Small intestine (tissue), 7 donors: ENCODE measurements around the gene RNF150. TPM values are rescaled to one million over a fixed set of nuclear protein-coding genes. Genes with fewer than 3 reads are reported as not detected.
"Not testable (repeated sequence)": the region's sequence is repeated elsewhere in the genome, so short reads cannot be mapped to it uniquely, and the experiment has no call there.

Experiments
- DNase-seq, 2 donors: peaks; one replicate each; pipeline versions ENCODE4 v3.0.0 to v3.0.0-alpha.2; 2013
- FAIRE-seq: peaks from 2 replicates; lab custom pipeline; 2012; peaks lifted over from hg19 to GRCh38; lab: Jason Lieb, UNC
- H3K27ac ChIP-seq, 3 donors: one replicate each; pipeline ENCODE4 v1.5.1; 2013; ENCODE audit warnings: low read length in 2 of 3, mild to moderate bottlenecking in 2 of 3, control low read depth in 1 of 3, inconsistent platforms in 1 of 3, low read depth in 1 of 3, moderate library complexity in 1 of 3
- H3K27me3 ChIP-seq, 3 donors: one replicate each; pipeline ENCODE4 v1.6.1; 2013; ENCODE audit warnings: low read length in 3 of 3, inconsistent platforms in 1 of 3; ENCODE audit not compliant: control insufficient read depth in 3 of 3, insufficient read depth in 3 of 3
- H3K36me3 ChIP-seq, 3 donors: one replicate each; pipeline ENCODE4 v1.6.1; 2013; ENCODE audit warnings: low read length in 3 of 3, inconsistent platforms in 1 of 3, low read depth in 1 of 3, mild to moderate bottlenecking in 1 of 3, moderate library complexity in 1 of 3; ENCODE audit not compliant: control insufficient read depth in 3 of 3, insufficient read depth in 2 of 3
- H3K4me1 ChIP-seq, 3 donors: one replicate each; pipeline ENCODE4 v1.6.1; 2013; ENCODE audit warnings: low read length in 2 of 3, inconsistent platforms in 1 of 3, low read depth in 1 of 3, mild to moderate bottlenecking in 1 of 3, moderate library complexity in 1 of 3; ENCODE audit not compliant: control insufficient read depth in 3 of 3, insufficient read depth in 2 of 3
- H3K4me3 ChIP-seq, 3 donors: one replicate each; pipeline ENCODE4 v1.5.1; 2013; ENCODE audit warnings: low read length in 3 of 3, control low read depth in 1 of 3, inconsistent platforms in 1 of 3, low read depth in 1 of 3, mild to moderate bottlenecking in 1 of 3, moderate library complexity in 1 of 3
- H3K9me3 ChIP-seq, 2 donors: one replicate each; pipeline ENCODE4 v1.6.1; 2013; ENCODE audit warnings: low read depth in 1 of 2, low read length in 1 of 2; ENCODE audit not compliant: control insufficient read depth in 2 of 2, insufficient read depth in 1 of 2
- WGBS, 3 donors: extraction: QIAGEN DNeasy Blood & Tissue Kit; methylation state at CpG; one replicate each; pipeline ENCODE4 v1.1.7; 2013; 5-methylcytosine and 5-hydroxymethylcytosine counted together
- polyA plus RNA-seq, 4 donors: library from polyadenylated mRNA; stranded (reverse) in 3 of 4; unstranded in 1 of 4; fragments of 200-250 nt in 3 of 4; fragments of 120-200 nt in 1 of 4; gene quantifications; one replicate each; pipeline versions ENCODE4 v1.2.1 to v1.2.3, GENCODE V29; 2013
- donor health status: healthy with polysubstance abuse.
- donor health status: control.
- donor health status: control.
- donor health status: Bipolar disorder and iron deficiency.
- donor health status: healthy.

RNF150 gene
- polyA plus RNA-seq, 4 donors = 0.27 to 2.3 (median 1.1) TPM; not detected in 1

- WGBS, 3 donors = 79 to 90% (median 81%) methylated on average over 5 of the region's 5 CpGs
- H3K36me3 ChIP-seq, H3K4me1 ChIP-seq, H3K27ac ChIP-seq, H3K27me3 ChIP-seq, DNase-seq, FAIRE-seq, H3K4me3 ChIP-seq, H3K9me3 ChIP-seq: not testable (repeated sequence)
Observed at GRCh38 chr4:141165001-141165400, 31.7 kb upstream of the RNF150 start.

DNA sequence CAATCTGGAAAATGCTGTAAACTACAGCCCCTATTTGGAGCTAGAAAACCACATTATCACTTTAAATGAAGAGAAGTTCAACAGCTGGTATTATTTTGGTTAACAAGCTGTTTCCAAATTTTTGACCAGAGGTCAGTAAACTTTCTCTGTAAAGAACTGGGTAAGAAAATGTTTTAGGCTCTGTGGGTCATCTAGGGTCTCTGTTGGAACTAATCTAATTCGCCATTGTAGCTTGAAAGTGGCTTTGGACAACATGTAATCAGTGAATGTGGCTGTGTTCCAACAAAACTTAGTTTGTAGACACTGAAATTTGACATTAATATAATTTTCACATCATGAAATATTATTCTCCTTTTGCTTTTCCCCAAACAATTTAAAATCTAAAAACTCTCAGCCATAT is 25.8 kb upstream of the RNF150 start:
- H3K4me1 ChIP-seq = no peaks in the 10 kb centered on the region
- FAIRE-seq (no peak), DNase-seq (no peak)
- no peaks in the 10 kb centered on the region for H3K36me3 ChIP-seq
- H3K4me3 ChIP-seq = no peak overlapping the region
- 65 to 72% (median 66%) methylated on average over 1 of the region's 1 CpG for WGBS, 3 donors
- H3K27me3 ChIP-seq = no peaks in the 10 kb centered on the region
- peaks cover 0 to 5% of the 10 kb centered on the region in 2 donors for H3K9me3 ChIP-seq
- H3K27ac ChIP-seq = no peak overlapping the region

DNA sequence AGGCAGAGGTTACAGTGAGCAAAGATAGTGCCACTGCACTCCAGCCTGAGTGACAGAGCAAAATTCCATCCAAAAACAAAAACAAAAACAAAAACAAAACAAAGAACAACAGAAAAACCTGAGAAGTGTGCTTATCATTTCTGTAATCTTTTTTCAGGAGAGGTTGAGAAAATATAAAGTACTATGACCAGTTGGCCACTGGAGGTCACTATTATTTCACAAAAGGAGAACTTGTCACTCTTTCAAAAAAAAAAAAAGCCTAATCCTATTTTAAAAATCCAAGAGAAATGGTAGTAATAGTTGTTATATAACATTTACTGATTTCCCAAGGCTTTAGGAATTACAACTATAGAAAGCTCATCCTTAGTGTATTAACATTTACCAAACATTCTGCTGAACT is 24.9 kb upstream of the RNF150 start:
- FAIRE-seq (peak; percentile 36), DNase-seq (peak; percentile 5 to 24)
- Histone ChIP-seq H3K27ac (no peak overlapping the region), H3K36me3 (no peaks in the 10 kb centered on the region), H3K4me3 (no peak overlapping the region), H3K9me3 (peaks cover 0 to 5% of the 10 kb centered on the region in 2 donors), H3K4me1 (no peaks in the 10 kb centered on the region), H3K27me3 (no peaks in the 10 kb centered on the region)

DNA sequence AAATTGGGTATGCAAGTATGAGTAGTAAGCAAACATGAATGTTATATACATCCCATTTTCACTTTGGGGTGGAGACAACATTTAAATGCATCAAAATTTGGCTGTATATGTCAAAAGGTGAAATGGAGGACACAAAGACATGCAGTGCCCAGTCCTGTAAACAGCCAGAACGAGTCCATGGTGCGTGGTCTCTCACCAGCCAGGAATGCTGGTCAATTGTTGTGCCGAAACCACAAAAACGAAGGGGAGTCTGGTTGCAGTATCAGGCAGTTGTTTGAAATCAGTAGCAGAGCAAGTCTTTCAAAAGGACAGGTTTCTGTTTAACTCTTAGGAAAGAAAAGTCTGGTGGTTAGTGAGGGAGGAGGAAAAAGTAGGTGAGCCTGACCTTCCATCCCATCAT is 22.3 kb upstream of the RNF150 start:
- H3K9me3 ChIP-seq = no peaks in the 10 kb centered on the region
- H3K4me1 ChIP-seq = no peaks in the 10 kb centered on the region
- DNase-seq (no peak), FAIRE-seq (no peak)
- H3K27ac ChIP-seq = no peak overlapping the region
- H3K4me3 ChIP-seq = no peak overlapping the region
- no peaks in the 10 kb centered on the region for H3K36me3 ChIP-seq
- 78 to 85% (median 83%) methylated on average over 4 of the region's 4 CpGs for WGBS, 3 donors
- no peaks in the 10 kb centered on the region for H3K27me3 ChIP-seq

DNA sequence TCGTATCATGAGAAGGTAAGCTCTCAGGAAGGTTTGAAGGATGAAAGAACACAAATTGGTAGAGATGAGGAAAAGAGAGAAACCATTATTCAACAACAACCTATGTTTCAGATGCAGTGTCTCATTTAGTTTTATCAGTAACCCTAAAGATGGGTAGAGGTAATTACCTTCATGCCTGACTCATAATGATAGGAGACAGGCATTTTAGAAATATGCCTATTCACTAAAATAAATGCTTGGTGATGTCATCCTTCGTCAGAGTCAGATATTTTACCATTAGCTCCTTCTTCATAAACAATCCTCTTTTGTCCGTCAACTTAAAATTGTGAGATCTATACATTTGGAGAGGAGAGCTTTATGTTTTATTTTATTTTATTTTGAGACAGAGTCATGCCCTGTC is 21.5 kb upstream of the RNF150 start:
- H3K4me1 ChIP-seq = no peaks in the 10 kb centered on the region
- no peak for FAIRE-seq
- no peak for DNase-seq
- H3K27ac ChIP-seq = no peak overlapping the region
- no peaks in the 10 kb centered on the region for H3K36me3 ChIP-seq
- H3K27me3 ChIP-seq = no peaks in the 10 kb centered on the region
- no peaks in the 10 kb centered on the region for H3K9me3 ChIP-seq
- no peak overlapping the region for H3K4me3 ChIP-seq
- WGBS, 3 donors = 76 to 88% (median 79%) methylated on average over 3 of the region's 3 CpGs

- H3K4me1 ChIP-seq = no peaks in the 10 kb centered on the region
- H3K27ac ChIP-seq = no peak overlapping the region
- H3K9me3 ChIP-seq = no peaks in the 10 kb centered on the region
- H3K36me3 ChIP-seq = no peaks in the 10 kb centered on the region
- H3K27me3 ChIP-seq = no peaks in the 10 kb centered on the region
- no peak overlapping the region for H3K4me3 ChIP-seq
- DNase-seq = peak in 1 of 2 donors; percentile 11
- WGBS, 3 donors = 32 to 49% (median 45%) methylated on average over 4 of the region's 4 CpGs
- no peak for FAIRE-seq
Observed at GRCh38 chr4:141153751-141154510, 20.7 kb upstream of the RNF150 start.

DNA sequence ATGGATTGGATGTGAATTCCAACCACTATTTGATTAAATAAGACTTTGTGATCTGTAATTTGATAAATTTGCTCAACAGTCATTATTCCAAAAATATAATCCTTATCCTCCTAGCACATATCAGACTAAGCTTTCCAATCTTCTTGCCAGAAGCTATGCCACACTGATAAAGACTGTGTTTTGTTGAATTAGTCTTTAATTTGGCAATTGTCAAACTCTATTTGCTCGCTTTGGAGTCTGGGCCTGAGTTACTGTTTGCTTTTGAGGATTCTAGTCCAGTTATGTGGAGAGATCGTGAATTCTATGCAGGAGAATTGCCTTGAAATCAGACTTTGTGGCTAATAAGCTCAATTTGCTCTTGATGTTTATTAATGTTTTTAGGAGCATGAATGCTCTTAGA is 10.9 kb upstream of the RNF150 start:
- H3K27ac ChIP-seq = no peak overlapping the region
- FAIRE-seq = no peak
- 44 to 76% (median 53%) methylated on average over 2 of the region's 2 CpGs for WGBS, 3 donors
- peaks cover 0 to 5% (median 0%) of the 10 kb centered on the region in 3 donors for H3K27me3 ChIP-seq
- H3K9me3 ChIP-seq = no peaks in the 10 kb centered on the region
- no peaks in the 10 kb centered on the region for H3K36me3 ChIP-seq
- no peak overlapping the region for H3K4me3 ChIP-seq
- no peak for DNase-seq
- H3K4me1 ChIP-seq = no peaks in the 10 kb centered on the region

- Histone ChIP-seq H3K27me3 (peaks cover 0 to 5% (median 0%) of the 10 kb centered on the region in 3 donors), H3K27ac (no peak overlapping the region), H3K4me1 (no peaks in the 10 kb centered on the region), H3K9me3 (no peaks in the 10 kb centered on the region), H3K36me3 (no peaks in the 10 kb centered on the region), H3K4me3 (no peak overlapping the region)
- FAIRE-seq = no peak
- 72 to 78% (median 74%) methylated on average over 7 of the region's 7 CpGs for WGBS, 3 donors
- DNase-seq = no peak
Observed at GRCh38 chr4:141142423-141142822, 9.2 kb upstream of the RNF150 start.
